SU-DHL-6 (cell line): ENCODE measurements around the gene CYP2W1.

ENCODE experiments used
- H2AFZ ChIP-seq: fragments of 200-600 bp; sonication (generic); 2 replicates; pipeline ENCODE4 v1.6.1; 2014; ENCODE audit warnings: low read depth, mild to moderate bottlenecking, moderate library complexity, mixed read lengths, antibody characterized with exemption, low read length; ENCODE audit not compliant: severe bottlenecking
- H3F3A ChIP-seq: fragments of 200-600 bp; shearing (Covaris generic); 2 replicates; pipeline ENCODE4 v1.6.0; 2016; ENCODE audit warnings: antibody characterized with exemption, mild to moderate bottlenecking; ENCODE audit not compliant: insufficient read depth
- H3K27ac ChIP-seq: fragments of 200-600 bp; sonication (generic); 2 replicates; pipeline ENCODE4 v1.5.1; 2016; ENCODE audit warnings: low read depth, mild to moderate bottlenecking, low read length, moderate library complexity, mixed read lengths
- H3K27me3 ChIP-seq: fragments of 200-600 bp; sonication (generic), shearing (Covaris generic); 2 replicates; pipeline ENCODE4 v1.6.0; 2014; ENCODE audit warnings: mild to moderate bottlenecking, low read length
- H3K36me3 ChIP-seq: fragments of 200-600 bp; sonication (generic); 2 replicates; pipeline ENCODE4 v1.6.1; 2014; ENCODE audit warnings: mild to moderate bottlenecking, low read length, mixed read lengths
- H3K4me2 ChIP-seq: fragments of 300-600, 200-600 bp; shearing (Covaris generic), sonication (generic); 2 replicates; pipeline ENCODE4 v1.6.0; 2014; ENCODE audit warnings: low read length, low read depth, mild to moderate bottlenecking; ENCODE audit not compliant: poor library complexity, severe bottlenecking
- H3K4me3 ChIP-seq: fragments of 200-600 bp; sonication (generic); 2 replicates; pipeline ENCODE4 v1.5.1; 2014; ENCODE audit warnings: antibody characterized with exemption, low read length, mild to moderate bottlenecking, mixed read lengths; ENCODE audit not compliant: insufficient read depth, poor library complexity, severe bottlenecking
- H3K79me2 ChIP-seq: fragments of 200-600 bp; sonication (generic); 2 replicates; pipeline ENCODE4 v1.6.1; 2014; ENCODE audit warnings: mild to moderate bottlenecking, low read length, moderate library complexity; ENCODE audit not compliant: insufficient read depth
- H3K9ac ChIP-seq: fragments of 200-600 bp; sonication (generic); 2 replicates; pipeline ENCODE4 v1.7.0; 2014; ENCODE audit warnings: mild to moderate bottlenecking, low read length
- H3K9me2 ChIP-seq: fragments of 200-600 bp; sonication (generic); replicated peaks from 2 replicates; pipeline ENCODE4 v1.6.1; 2014; ENCODE audit warnings: low read length; ENCODE audit not compliant: insufficient read depth
- H3K9me3 ChIP-seq: fragments of 200-600 bp; sonication (generic); 2 replicates; pipeline ENCODE4 v1.6.1; 2014; ENCODE audit warnings: low read length, mixed read lengths; ENCODE audit not compliant: insufficient read depth
- H4K20me1 ChIP-seq: fragments of 200-600 bp; sonication (generic); 2 replicates; pipeline ENCODE4 v1.6.1; 2014; ENCODE audit warnings: low read depth, mild to moderate bottlenecking, antibody characterized with exemption, low read length, moderate library complexity, mixed read lengths
- CTCF ChIP-seq: fragments of 200-600 bp; sonication (generic); IDR thresholded peaks from one replicate; pipeline ENCODE4 v1.5.1; 2017; ENCODE audit warnings: antibody characterized with exemption, mild to moderate bottlenecking, low read length, moderate library complexity; ENCODE audit not compliant: insufficient read depth, poor library complexity, severe bottlenecking
- EZH2phosphoT487 ChIP-seq: fragments of 200-600 bp; sonication (generic), shearing (Covaris generic); conservative IDR thresholded peaks from 2 replicates; pipeline ENCODE4 v1.6.1; 2018; ENCODE audit warnings: mild to moderate bottlenecking, antibody characterized with exemption, low read length, moderate library complexity, mixed read lengths

CYP2W1 gene

GRCh38 chr7:983004-983615 lies at the start of gene CYP2W1:
Gene CYP2W1, plus strand, starts transcription at chr7:983181. Its CDS starts 31 bp downstream, at chr7:983212.
- Histone ChIP-seq H3K9me3 (no peaks in the 10 kb centered on the region), H3K27me3 (no peaks in the 10 kb centered on the region), H3F3A (no peaks in the 10 kb centered on the region), H3K27ac (no peak within 1 kb of the TSS), H3K9me2 (no peaks in the 10 kb centered on the region), H3K36me3 (no peaks in the 10 kb centered on the region), H3K4me3 (no peak within 1 kb of the TSS), H2AFZ (no peak within 1 kb of the TSS), H4K20me1 (no peaks in the 10 kb centered on the region), H3K4me2 (no peak within 1 kb of the TSS), H3K9ac (no peak within 1 kb of the TSS), H3K79me2 (no peaks in the 10 kb centered on the region)
- TF ChIP-seq CTCF (no peak), EZH2phosphoT487 (no peak)

GRCh38 chr7:934469-935163 lies 48.4 kb upstream of the CYP2W1 start:
- Histone ChIP-seq H3K79me2 (no peaks in the 10 kb centered on the region), H3K9ac (no peak overlapping the region), H3K36me3 (no peaks in the 10 kb centered on the region), H4K20me1 (no peaks in the 10 kb centered on the region), H3K4me3 (no peak overlapping the region), H3F3A (no peaks in the 10 kb centered on the region), H3K9me2 (no peaks in the 10 kb centered on the region), H3K4me2 (no peak overlapping the region), H2AFZ (no peak overlapping the region), H3K9me3 (no peaks in the 10 kb centered on the region), H3K27ac (no peak overlapping the region), H3K27me3 (no peaks in the 10 kb centered on the region)
- TF ChIP-seq CTCF (no peak), EZH2phosphoT487 (no peak)

DNA sequence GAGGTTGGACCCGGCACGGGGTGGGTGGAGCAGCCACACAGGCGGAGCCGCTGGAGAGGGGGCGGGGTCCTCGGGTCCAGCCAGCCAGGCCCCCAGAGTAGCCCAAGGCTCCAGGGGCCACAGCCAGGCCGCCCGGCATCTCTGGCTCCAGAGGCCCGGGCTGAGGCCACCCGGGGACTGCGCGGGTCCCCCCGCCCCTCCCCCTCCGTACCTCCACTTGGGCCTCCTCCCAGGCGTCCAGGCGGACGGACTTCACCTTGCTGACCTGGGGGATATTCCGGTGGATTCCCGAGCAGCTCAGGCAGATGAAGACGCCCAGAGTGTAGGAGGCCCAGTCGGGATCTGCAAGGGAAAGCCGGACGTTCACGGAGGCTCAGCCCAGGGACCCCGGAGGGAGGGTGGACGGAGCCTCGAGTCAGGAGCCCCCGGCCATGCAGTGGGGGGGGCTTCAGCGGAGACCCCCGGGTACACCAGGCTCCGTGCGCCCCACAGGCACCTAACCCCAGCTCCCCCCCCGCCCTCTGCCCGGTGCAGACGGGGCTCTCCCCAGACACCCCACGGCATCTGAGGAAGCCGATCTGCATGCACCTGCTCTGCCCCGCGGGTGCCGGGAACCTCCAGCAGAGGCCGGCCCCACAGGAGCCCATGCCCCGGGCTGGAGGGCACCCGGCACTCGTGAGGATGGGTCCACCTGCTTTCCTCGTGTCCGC lies 47.7 kb upstream of the CYP2W1 start:
- no peak overlapping the region for H2AFZ ChIP-seq
- H4K20me1 ChIP-seq, result no peaks in the 10 kb centered on the region
- H3K4me2 ChIP-seq, result no peak overlapping the region
- no peak overlapping the region for H3K4me3 ChIP-seq
- TF ChIP-seq CTCF (no peak), EZH2phosphoT487 (no peak)
- H3K9ac ChIP-seq, result no peak overlapping the region
- no peaks in the 10 kb centered on the region for H3K79me2 ChIP-seq
- H3F3A ChIP-seq, result no peaks in the 10 kb centered on the region
- H3K27ac ChIP-seq, result no peak overlapping the region
- no peaks in the 10 kb centered on the region for H3K9me2 ChIP-seq
- H3K27me3 ChIP-seq, result no peaks in the 10 kb centered on the region
- H3K36me3 ChIP-seq, result no peaks in the 10 kb centered on the region
- peaks cover 1% of the 10 kb centered on the region; the same call in 1 of the 2 replicates for H3K9me3 ChIP-seq
